A673 (cell line): ENCODE results near the gene BCAR1.

ENCODE experiments used
- EZH2 ChIP-seq: fragments of 200-600 bp; sonication (generic); IDR thresholded peaks from 2 replicates; pipeline ENCODE4 v1.6.1; 2017; ENCODE audit warnings: borderline replicate concordance, low read depth, mild to moderate bottlenecking, mixed read lengths, antibody characterized with exemption, low read length; ENCODE audit not compliant: poor library complexity, severe bottlenecking
- TF ChIP-seq, protein P1 (sequence below): fragments of 300-800, 200-600 bp; sonication (generic); conservative IDR thresholded peaks from 2 replicates; pipeline ENCODE4 v1.5.1; 2017; ENCODE audit warnings: low read depth, mild to moderate bottlenecking, antibody characterized with exemption, low read length, moderate library complexity, mixed read lengths

DNA sequence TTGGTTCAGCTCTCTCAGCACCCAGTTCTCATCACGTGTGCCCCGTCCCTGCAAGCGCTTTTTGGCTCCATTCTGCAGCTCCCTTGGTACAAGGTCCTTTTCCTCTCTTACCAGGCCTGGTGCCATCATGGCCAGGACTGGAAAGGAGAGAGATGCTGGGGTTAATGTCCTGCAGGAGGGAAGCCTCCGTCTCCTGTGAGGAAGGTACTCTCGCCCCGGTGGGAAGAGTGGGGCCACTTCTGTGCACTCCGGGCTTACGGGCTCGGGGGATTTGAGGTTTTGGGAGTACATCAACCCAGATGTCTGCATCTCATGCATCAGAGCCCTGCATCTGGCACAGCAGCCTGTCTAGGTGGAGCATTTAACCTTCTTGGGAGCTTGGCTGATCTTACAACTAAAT is 54.6 kb downstream of the BCAR1 start:
- TF ChIP-seq, protein P1, sequence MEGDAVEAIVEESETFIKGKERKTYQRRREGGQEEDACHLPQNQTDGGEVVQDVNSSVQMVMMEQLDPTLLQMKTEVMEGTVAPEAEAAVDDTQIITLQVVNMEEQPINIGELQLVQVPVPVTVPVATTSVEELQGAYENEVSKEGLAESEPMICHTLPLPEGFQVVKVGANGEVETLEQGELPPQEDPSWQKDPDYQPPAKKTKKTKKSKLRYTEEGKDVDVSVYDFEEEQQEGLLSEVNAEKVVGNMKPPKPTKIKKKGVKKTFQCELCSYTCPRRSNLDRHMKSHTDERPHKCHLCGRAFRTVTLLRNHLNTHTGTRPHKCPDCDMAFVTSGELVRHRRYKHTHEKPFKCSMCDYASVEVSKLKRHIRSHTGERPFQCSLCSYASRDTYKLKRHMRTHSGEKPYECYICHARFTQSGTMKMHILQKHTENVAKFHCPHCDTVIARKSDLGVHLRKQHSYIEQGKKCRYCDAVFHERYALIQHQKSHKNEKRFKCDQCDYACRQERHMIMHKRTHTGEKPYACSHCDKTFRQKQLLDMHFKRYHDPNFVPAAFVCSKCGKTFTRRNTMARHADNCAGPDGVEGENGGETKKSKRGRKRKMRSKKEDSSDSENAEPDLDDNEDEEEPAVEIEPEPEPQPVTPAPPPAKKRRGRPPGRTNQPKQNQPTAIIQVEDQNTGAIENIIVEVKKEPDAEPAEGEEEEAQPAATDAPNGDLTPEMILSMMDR = no peak
- no peak for TF ChIP-seq EZH2
